C4-2B (cell line): ENCODE results near the gene VEGFC.

ENCODE experiments used
- H3K27ac ChIP-seq: fragments of 450-650 bp; 2 replicates; pipeline ENCODE4 v1.5.1; 2017
- CTCF ChIP-seq: fragments of 450-650 bp; conservative IDR thresholded peaks from 2 replicates; pipeline ENCODE4 v1.5.1; 2017; ENCODE audit warnings: mild to moderate bottlenecking
- ZFX ChIP-seq: fragments of 450-650 bp; IDR thresholded peaks from 2 replicates; pipeline ENCODE4 v1.6.1; 2017

Gene VEGFC

GRCh38 chr4:176792326-176793059 is at the start of gene VEGFC:
Gene VEGFC (minus strand): TSS chr4:176792922. CDS start chr4:176792311, 611 bp downstream.
- TF ChIP-seq CTCF, result peak; percentile 12
- TF ChIP-seq ZFX, result no peak
- no peak within 1 kb of the TSS for H3K27ac ChIP-seq

GRCh38 chr4:176841711-176842112 is 49.0 kb upstream of the VEGFC start:
- no peak overlapping the region for H3K27ac ChIP-seq

GRCh38 chr4:176840166-176840565 is 47.4 kb upstream of the VEGFC start:
- H3K27ac ChIP-seq, result no peak overlapping the region
- TF ChIP-seq ZFX (no peak), CTCF (no peak)

More at GRCh38 chr4:176841711-176842112, 49.0 kb upstream of the VEGFC start:
- TF ChIP-seq ZFX, result no peak
- no peak for TF ChIP-seq CTCF

GRCh38 chr4:176839656-176840055 is 46.9 kb upstream of the VEGFC start:
- no peak overlapping the region for H3K27ac ChIP-seq
- TF ChIP-seq ZFX (no peak), CTCF (no peak)

- TF ChIP-seq CTCF (no peak), ZFX (no peak)
- no peak overlapping the region for H3K27ac ChIP-seq
These were observed 46.1 kb upstream of the VEGFC start for GRCh38 chr4:176838601-176839433.

GRCh38 chr4:176837169-176837895 is 44.6 kb upstream of the VEGFC start:
- no peak overlapping the region for H3K27ac ChIP-seq
- TF ChIP-seq CTCF (no peak), ZFX (no peak)

- TF ChIP-seq CTCF, result no peak
- TF ChIP-seq ZFX, result no peak
- H3K27ac ChIP-seq, result no peak overlapping the region
These were observed 41.8 kb upstream of the VEGFC start for GRCh38 chr4:176834531-176834930.
